Measurements from ENCODE around the gene SMAD2. TPM values are rescaled to one million over a fixed set of nuclear protein-coding genes. Genes with fewer than 3 reads are reported as not detected.

Gene SMAD2
- total RNA-seq, 1 donor: 118 TPM

GRCh38 chr18:47932603-47933002 is 2.1 kb upstream of the SMAD2 start:
- no peak overlapping the region for H3K4me3 ChIP-seq (ENCODE audit: low read depth, low read length)
- TF ChIP-seq, protein P1, sequence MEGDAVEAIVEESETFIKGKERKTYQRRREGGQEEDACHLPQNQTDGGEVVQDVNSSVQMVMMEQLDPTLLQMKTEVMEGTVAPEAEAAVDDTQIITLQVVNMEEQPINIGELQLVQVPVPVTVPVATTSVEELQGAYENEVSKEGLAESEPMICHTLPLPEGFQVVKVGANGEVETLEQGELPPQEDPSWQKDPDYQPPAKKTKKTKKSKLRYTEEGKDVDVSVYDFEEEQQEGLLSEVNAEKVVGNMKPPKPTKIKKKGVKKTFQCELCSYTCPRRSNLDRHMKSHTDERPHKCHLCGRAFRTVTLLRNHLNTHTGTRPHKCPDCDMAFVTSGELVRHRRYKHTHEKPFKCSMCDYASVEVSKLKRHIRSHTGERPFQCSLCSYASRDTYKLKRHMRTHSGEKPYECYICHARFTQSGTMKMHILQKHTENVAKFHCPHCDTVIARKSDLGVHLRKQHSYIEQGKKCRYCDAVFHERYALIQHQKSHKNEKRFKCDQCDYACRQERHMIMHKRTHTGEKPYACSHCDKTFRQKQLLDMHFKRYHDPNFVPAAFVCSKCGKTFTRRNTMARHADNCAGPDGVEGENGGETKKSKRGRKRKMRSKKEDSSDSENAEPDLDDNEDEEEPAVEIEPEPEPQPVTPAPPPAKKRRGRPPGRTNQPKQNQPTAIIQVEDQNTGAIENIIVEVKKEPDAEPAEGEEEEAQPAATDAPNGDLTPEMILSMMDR (IDR thresholded peaks at IDR 0.05; ENCODE audit: insufficient read depth, low read length): no peak
- DNase-seq (ENCODE audit: low read depth): no peak

DNA sequence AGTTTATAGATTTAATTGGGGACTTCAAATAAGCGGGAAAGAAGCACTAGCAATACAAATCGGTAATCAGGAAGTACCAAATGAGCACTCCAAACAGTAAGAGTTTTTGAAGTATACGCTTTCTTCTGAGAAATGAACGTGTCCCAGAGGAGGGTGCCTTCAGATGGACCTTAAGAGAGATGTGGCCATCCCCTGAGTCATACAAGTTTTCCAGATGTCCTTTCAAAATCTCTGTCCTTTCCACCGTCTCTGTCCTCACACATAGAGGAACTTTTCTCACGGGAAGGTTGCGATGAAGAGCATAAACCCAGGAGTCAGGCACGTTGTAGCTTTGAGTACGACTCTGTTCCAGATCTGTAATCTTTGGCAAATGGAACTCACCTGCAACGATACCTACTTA is 1.7 kb upstream of the SMAD2 start:
- no peak overlapping the region for H3K4me3 ChIP-seq (ENCODE audit: low read depth, low read length)
- TF ChIP-seq, protein P1 (IDR thresholded peaks at IDR 0.05; ENCODE audit: insufficient read depth, low read length): no peak
- DNase-seq (ENCODE audit: low read depth): no peak

GRCh38 chr18:47931718-47932103 is 1.3 kb upstream of the SMAD2 start:
- peak overlapping the region; percentile 79 for H3K4me3 ChIP-seq (ENCODE audit: low read depth, low read length)
- no peak for DNase-seq (ENCODE audit: low read depth)
- TF ChIP-seq, protein P1 (IDR thresholded peaks at IDR 0.05; ENCODE audit: insufficient read depth, low read length): no peak

- peak overlapping the region; percentile 79 for H3K4me3 ChIP-seq (ENCODE audit: low read depth, low read length)
- TF ChIP-seq, protein P1 (IDR thresholded peaks at IDR 0.05; ENCODE audit: insufficient read depth, low read length): no peak
- peak; percentile 94 for DNase-seq (ENCODE audit: low read depth)
These were observed 665 bp upstream of the SMAD2 start for GRCh38 chr18:47930931-47931717.

DNA sequence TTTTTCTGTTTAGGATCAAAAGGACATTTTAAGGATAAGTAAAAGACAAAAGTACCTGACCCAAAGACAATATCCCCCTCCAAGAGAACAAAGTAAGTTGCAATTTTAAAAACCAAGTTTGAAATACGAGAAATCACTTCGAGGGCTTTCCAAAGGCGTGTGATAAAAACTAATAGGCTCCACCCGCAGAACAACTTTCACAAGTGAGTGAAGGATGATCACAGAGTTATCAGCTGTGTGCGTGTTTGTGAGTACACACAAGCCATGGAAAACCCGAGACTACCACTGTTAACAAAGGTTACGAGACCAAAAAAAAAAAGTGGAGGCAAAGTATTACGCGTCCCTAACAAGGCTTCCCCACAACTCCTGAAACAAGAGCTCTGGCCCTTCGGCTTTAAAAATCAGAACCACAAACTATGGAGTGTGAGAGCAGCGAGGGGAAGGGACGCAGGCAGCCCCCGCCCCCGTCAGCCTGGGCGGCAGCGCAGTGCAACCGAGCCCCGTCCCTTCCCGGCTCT is 719 bp downstream of the SMAD2 start:
- TF ChIP-seq, protein P1 (IDR thresholded peaks at IDR 0.05; ENCODE audit: insufficient read depth, low read length): no peak
- DNase-seq (ENCODE audit: low read depth): peak; percentile 50
- peak overlapping the region; percentile 79 for H3K4me3 ChIP-seq (ENCODE audit: low read depth, low read length)

GRCh38 chr18:47928466-47928865 is 2.0 kb downstream of the SMAD2 start:
- DNase-seq (ENCODE audit: low read depth): peak; percentile 49
- TF ChIP-seq, protein P1 (IDR thresholded peaks at IDR 0.05; ENCODE audit: insufficient read depth, low read length): no peak
- H3K4me3 ChIP-seq (ENCODE audit: low read depth, low read length): peak overlapping the region; percentile 45
